ENCODE measurements around the gene E2F3.

E2F3 gene

GRCh38 chr6:20409427-20409971, 7.8 kb downstream of the E2F3 start:
- H3K36me3 Mint-ChIP-seq (ENCODE audit: low read depth): peaks cover 39% of the 10 kb centered on the region
- H3K27me3 Mint-ChIP-seq: no peaks in the 10 kb centered on the region
- no peaks in the 10 kb centered on the region for H3K9me3 Mint-ChIP-seq
- H3K4me1 Mint-ChIP-seq (ENCODE audit: low read depth): peaks cover 74% of the 10 kb centered on the region
- intact Hi-C loops (cut with micrococcal nuclease): loop anchor here (5.0 kb wide), 1 partner anchor 33 kb away; no protein-coding TSS in a partner anchor
- H3K27ac Mint-ChIP-seq: peak overlapping the region; percentile 59
- H3K4me3 Mint-ChIP-seq: peak overlapping the region; percentile 35

- Mint-ChIP-seq H3K27me3 (no peaks in the 10 kb centered on the region), H3K36me3 (ENCODE audit: low read depth) (peaks cover 38% of the 10 kb centered on the region), H3K27ac (peak overlapping the region; percentile 42), H3K4me1 (ENCODE audit: low read depth) (peaks cover 90% of the 10 kb centered on the region), H3K9me3 (no peaks in the 10 kb centered on the region), H3K4me3 (no peak overlapping the region)
- intact Hi-C loops (cut with micrococcal nuclease): no loop called here
Observed at GRCh38 chr6:20411544-20411943, 9.9 kb downstream of the E2F3 start.

DNA sequence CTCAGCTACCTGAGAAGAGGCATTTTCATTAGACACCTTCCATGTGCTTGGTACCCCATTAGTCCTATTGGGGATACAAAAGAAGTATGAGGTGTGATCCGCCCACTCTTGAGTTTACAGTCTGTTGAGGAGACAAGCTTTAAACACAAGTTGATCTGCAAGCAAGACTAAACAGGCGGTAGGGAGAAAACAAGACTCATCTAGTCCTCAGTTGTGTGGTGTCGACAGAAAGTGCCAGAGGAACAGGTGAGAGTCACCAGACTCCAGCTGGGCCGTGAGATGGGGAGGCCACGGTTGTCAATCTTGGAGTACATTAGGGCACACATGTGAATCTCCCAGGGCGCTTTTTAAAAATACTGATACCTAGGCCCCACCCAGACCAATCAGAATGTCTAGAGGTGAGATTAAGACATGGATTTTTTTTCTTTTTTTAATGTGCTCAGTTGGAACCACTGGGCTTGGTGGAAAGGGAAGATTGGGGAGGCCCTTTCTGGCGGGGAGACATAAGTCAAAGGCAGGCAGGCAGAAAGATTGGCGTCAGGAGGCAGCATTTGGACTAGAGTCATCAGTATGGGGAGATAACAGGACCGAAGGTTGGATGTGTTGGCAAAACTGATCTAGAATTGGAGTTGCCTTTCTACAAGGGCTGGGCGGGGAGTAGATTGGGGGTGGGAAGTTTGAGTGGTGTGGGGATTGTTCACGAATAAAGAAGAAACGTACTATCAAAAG, 10.4 kb downstream of the E2F3 start:
- no peak overlapping the region for H3K4me3 Mint-ChIP-seq
- no peaks in the 10 kb centered on the region for H3K9me3 Mint-ChIP-seq
- intact Hi-C loops (cut with micrococcal nuclease): no loop called here
- H3K36me3 Mint-ChIP-seq (ENCODE audit: low read depth): peaks cover 35% of the 10 kb centered on the region
- H3K27me3 Mint-ChIP-seq: no peaks in the 10 kb centered on the region
- H3K4me1 Mint-ChIP-seq (ENCODE audit: low read depth): peaks cover 91% of the 10 kb centered on the region
- peak overlapping the region; percentile 42 for H3K27ac Mint-ChIP-seq

DNA sequence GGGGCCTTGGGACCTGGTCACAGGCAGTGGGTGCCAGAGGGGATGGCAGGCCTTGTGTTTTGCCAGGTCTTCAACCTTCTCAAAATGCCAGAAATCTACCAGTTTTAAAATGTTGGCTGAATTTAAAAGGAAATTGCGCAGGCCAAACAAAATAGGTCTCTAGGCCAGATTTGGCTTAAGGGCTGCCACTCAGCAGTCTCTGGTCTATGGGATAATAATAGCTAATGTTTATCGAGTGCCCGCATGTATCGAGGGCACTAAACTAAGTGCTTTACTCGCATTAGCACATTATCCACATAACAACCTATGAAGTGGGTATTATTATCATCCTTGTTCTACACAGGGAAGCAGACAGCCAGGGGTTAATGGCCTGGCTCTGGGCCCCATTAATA, 11.0 kb downstream of the E2F3 start:
- H3K4me3 Mint-ChIP-seq: no peak overlapping the region
- no peak overlapping the region for H3K27ac Mint-ChIP-seq
- H3K4me1 Mint-ChIP-seq (ENCODE audit: low read depth): peaks cover 88% of the 10 kb centered on the region
- peaks cover 35% of the 10 kb centered on the region for H3K36me3 Mint-ChIP-seq (ENCODE audit: low read depth)
- no peaks in the 10 kb centered on the region for H3K9me3 Mint-ChIP-seq
- H3K27me3 Mint-ChIP-seq: no peaks in the 10 kb centered on the region
- intact Hi-C loops (cut with micrococcal nuclease): no loop called here

DNA sequence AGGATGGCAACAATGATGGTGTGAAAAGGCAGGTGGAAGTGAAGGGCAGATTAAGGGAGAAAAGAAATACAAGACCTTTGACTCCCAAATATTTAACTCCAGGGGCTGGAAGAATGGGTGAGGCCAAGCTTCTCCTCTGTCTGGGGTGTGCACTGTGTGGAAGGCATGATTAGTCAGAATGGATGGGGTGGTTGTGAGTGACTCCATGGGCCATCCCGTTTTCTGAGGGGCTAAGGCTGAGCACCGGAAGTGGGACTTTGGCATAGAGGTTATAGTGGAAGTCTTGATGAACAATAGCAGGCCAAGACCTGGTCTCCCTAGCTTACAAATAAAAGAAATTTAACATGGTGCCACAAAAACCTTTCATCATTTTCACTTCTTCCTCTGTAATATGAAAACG, 12.1 kb downstream of the E2F3 start:
- Mint-ChIP-seq H3K4me3 (no peak overlapping the region), H3K9me3 (no peaks in the 10 kb centered on the region), H3K36me3 (ENCODE audit: low read depth) (peaks cover 35% of the 10 kb centered on the region), H3K27me3 (no peaks in the 10 kb centered on the region), H3K4me1 (ENCODE audit: low read depth) (peaks cover 86% of the 10 kb centered on the region), H3K27ac (no peak overlapping the region)
- intact Hi-C loops (cut with micrococcal nuclease): no loop called here

GRCh38 chr6:20414711-20415110, 13.0 kb downstream of the E2F3 start:
- no peak overlapping the region for H3K27ac Mint-ChIP-seq

DNA sequence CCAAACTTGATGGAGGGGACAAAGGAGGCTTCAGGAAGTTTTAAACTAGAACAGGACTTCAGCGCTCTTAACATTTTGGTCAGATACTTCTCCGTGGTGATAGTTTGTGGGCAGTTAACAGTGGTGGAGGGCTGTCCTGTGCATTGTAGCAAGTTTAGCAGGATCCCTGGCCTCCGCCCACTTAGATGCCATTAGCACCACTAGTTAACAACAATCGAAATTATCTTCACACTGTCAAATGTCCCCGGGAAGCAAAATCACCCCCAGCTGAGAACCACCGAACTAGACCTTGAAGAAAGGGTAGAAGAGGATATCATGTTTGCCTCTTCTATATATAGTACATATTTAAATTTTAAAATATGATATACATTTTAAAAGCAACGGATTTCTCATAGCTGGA, 13.6 kb downstream of the E2F3 start:
- intact Hi-C loops (cut with micrococcal nuclease): no loop called here
- Mint-ChIP-seq H3K9me3 (no peaks in the 10 kb centered on the region), H3K36me3 (ENCODE audit: low read depth) (peaks cover 35% of the 10 kb centered on the region), H3K27ac (no peak overlapping the region), H3K4me1 (ENCODE audit: low read depth) (peaks cover 85% of the 10 kb centered on the region), H3K27me3 (no peaks in the 10 kb centered on the region), H3K4me3 (no peak overlapping the region)

More at GRCh38 chr6:20414711-20415110, 13.0 kb downstream of the E2F3 start:
- Mint-ChIP-seq H3K27me3 (no peaks in the 10 kb centered on the region), H3K9me3 (no peaks in the 10 kb centered on the region), H3K4me1 (ENCODE audit: low read depth) (peaks cover 85% of the 10 kb centered on the region), H3K36me3 (ENCODE audit: low read depth) (peaks cover 35% of the 10 kb centered on the region), H3K4me3 (no peak overlapping the region)
- intact Hi-C loops (cut with micrococcal nuclease): no loop called here

GRCh38 chr6:20415712-20416454, 14.2 kb downstream of the E2F3 start:
- Mint-ChIP-seq H3K36me3 (ENCODE audit: low read depth) (peaks cover 39% of the 10 kb centered on the region), H3K4me3 (no peak overlapping the region), H3K27me3 (no peaks in the 10 kb centered on the region), H3K4me1 (ENCODE audit: low read depth) (peaks cover 85% of the 10 kb centered on the region), H3K27ac (no peak overlapping the region), H3K9me3 (no peaks in the 10 kb centered on the region)
- intact Hi-C loops (cut with micrococcal nuclease): no loop called here

DNA sequence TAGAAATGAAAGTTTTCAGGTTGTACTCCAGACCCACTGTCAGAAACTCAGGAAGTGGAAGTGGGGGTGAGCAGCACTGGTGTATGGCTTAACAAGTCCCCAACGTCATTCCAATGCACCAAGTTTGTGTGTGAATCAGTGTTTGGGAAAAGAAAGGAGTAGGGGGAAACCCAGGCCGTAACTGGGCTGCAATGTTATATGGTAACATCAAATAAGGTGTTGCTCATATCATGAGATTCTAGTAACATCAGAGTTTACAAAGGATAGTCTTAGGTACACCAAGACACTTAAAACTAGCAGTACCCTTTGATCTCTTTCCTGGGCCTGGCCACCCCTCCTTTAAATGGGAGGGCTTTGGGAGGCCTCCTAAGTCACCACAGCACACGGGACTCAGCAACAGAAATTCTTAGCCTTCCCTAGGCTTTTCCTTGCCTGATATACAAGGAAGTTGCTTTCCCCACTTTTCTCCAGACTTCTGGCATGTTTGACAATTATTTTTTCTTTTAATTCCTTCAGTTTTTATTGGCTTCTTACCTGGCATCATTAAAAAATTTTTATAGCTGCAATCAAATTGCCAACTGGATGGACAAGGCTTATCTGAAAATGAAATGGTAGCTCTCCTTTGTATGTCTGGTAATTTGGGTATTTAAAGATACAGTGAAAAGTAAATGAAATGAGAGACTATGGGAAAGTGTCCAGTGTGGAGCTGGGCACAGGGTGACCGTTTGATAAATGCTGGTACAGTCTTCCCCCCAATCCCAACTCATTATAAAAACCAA, 15.1 kb downstream of the E2F3 start:
- H3K4me3 Mint-ChIP-seq: no peak overlapping the region
- intact Hi-C loops (cut with micrococcal nuclease): no loop called here
- no peak overlapping the region for H3K27ac Mint-ChIP-seq
- H3K9me3 Mint-ChIP-seq: peaks cover 8% of the 10 kb centered on the region
- peaks cover 82% of the 10 kb centered on the region for H3K4me1 Mint-ChIP-seq (ENCODE audit: low read depth)
- H3K27me3 Mint-ChIP-seq: no peaks in the 10 kb centered on the region
- H3K36me3 Mint-ChIP-seq (ENCODE audit: low read depth): peaks cover 42% of the 10 kb centered on the region

DNA sequence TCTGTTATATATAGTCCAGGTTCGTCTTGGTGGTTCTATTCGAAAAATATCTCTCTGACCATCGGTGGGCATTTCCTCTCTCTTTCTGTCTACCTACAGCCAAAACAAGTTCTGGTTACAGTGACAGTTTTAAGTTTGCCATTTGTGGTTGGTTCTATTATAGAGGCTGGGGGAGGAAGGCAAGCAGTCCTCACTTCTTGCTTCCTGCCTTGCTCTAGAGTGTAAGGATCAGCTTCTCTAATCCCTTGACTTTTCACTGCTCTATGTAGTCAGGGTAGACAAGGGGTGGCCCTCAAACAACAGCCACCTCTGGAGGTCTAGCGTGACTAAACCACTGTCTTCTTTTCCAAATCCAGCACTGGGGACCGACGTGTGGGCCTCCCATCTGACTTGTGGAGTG, 16.1 kb downstream of the E2F3 start:
- H3K27me3 Mint-ChIP-seq: no peaks in the 10 kb centered on the region
- H3K27ac Mint-ChIP-seq: peak overlapping the region; percentile 68
- peaks cover 42% of the 10 kb centered on the region for H3K36me3 Mint-ChIP-seq (ENCODE audit: low read depth)
- intact Hi-C loops (cut with micrococcal nuclease): no loop called here
- peaks cover 82% of the 10 kb centered on the region for H3K4me1 Mint-ChIP-seq (ENCODE audit: low read depth)
- H3K9me3 Mint-ChIP-seq: peaks cover 14% of the 10 kb centered on the region
- no peak overlapping the region for H3K4me3 Mint-ChIP-seq

DNA sequence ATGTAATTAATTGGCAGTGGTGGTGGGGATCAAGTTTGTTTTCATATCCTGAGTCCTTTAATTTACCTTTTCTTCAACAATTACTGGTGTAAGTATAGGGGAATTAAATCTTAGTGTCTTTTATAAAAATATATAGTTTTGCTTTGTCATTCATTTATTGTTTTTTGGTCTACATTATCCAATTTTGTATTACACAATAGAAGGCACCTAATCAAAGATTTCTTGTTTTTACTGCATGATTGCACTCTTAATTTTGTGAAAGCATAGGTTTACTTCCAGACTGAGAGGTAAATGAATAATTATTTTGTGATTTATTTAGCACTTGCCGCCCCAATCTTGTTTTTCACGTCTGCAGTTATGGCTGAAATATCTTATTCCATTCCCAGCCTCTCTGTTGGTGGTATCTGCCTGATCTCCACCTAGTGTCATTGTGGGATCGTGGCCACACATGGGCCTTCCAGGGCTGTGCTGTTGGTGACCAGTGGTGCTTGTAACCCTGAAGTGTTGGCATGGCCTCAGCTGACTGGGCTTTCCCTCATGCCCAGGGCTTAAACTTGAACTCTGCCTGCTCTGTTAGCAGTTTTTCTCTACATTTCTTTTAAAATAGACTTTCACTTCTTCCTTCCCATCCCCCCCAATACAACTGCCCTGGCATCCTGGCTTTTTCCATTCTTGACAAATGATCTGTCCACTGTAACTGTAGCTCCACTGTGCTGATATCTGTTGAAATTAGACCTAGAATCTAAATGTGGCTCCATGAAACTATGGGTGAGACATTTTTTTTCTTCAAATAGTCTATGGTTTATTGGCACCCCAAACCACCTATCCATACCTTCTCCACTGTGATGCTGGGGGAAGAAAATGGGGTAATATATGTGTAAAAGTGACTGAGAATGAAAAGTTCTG, 24.8 kb downstream of the E2F3 start:
- Mint-ChIP-seq H3K27ac (peak overlapping the region; percentile 70), H3K27me3 (no peaks in the 10 kb centered on the region), H3K4me1 (ENCODE audit: low read depth) (peaks cover 50% of the 10 kb centered on the region), H3K36me3 (ENCODE audit: low read depth) (peaks cover 23% of the 10 kb centered on the region), H3K9me3 (peaks cover 9% of the 10 kb centered on the region), H3K4me3 (no peak overlapping the region)
- intact Hi-C loops (cut with micrococcal nuclease): no loop called here

DNA sequence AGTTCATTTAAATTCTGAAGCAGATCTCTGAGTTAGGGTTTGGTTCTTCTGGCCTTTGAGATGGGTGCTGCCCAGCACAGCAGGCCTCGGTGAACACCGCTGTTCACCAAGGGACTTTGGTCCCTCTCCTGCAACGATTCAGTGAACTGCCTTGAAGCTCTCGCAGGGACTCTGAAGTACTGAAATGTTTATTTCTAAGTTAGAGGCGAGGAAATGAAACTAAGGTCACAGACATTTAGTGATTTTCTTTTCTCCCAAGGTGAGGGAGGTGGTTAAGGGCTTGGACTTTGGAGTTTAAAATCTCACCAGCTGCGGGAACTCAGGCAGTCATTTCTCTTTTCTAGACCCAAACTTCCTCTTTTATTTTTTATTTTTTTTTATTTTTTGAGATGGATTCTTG, 26.2 kb downstream of the E2F3 start:
- Mint-ChIP-seq H3K4me1 (ENCODE audit: low read depth) (peaks cover 46% of the 10 kb centered on the region), H3K27me3 (no peaks in the 10 kb centered on the region), H3K9me3 (no peaks in the 10 kb centered on the region), H3K4me3 (no peak overlapping the region), H3K27ac (peak overlapping the region; percentile 70), H3K36me3 (ENCODE audit: low read depth) (peaks cover 27% of the 10 kb centered on the region)
- intact Hi-C loops (cut with micrococcal nuclease): loop anchor here (1.0 kb wide), 1 partner anchor 8 kb away; no protein-coding TSS in a partner anchor

DNA sequence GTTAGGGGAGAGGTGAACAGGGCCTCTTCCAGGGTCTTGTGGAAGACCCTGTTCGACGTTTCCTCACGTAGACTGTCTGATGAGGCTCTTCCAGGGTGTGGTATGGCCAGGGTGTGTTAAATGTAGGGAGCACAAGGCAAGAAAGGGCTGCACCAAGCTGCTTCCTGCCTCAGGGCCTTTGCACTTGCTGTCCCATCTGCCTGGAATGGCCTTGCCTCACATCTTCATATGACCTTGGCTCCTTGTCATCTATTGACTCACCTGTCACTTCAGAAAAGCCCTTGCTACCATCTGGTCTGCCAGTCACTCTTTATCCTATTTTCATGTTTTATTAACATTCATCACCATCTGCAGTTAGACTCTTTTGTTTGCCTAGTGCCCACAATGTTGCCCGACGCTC, 31.0 kb downstream of the E2F3 start:
- H3K4me1 Mint-ChIP-seq (ENCODE audit: low read depth): peaks cover 19% of the 10 kb centered on the region
- intact Hi-C loops (cut with micrococcal nuclease): no loop called here
- H3K9me3 Mint-ChIP-seq: no peaks in the 10 kb centered on the region
- no peak overlapping the region for H3K27ac Mint-ChIP-seq
- H3K27me3 Mint-ChIP-seq: no peaks in the 10 kb centered on the region
- H3K36me3 Mint-ChIP-seq (ENCODE audit: low read depth): peaks cover 48% of the 10 kb centered on the region
- H3K4me3 Mint-ChIP-seq: no peak overlapping the region
